Right lobe of liver (tissue), 4 donors: Measurements from ENCODE around the gene EXOSC7.

Experiments
- POLR2A ChIP-seq: fragments of 450-650 bp; IDR thresholded peaks from one replicate; pipeline ENCODE4 v1.6.1; 2017; ENCODE audit warnings: antibody characterized with exemption, mild to moderate bottlenecking
- TF ChIP-seq, protein P1 (sequence below), 4 donors: fragments of 200-600 bp in 3 of 4; fragments of 450-650 bp in 1 of 4; IDR thresholded peaks; one replicate each; pipeline versions ENCODE4 v1.5.1 to v1.8.0; 2016 to 2022; ENCODE audit warnings: antibody characterized with exemption in 4 of 4, mild to moderate bottlenecking in 2 of 4
- donor health status: DM: no; HTN: no; CAD: no.
- donor health status: DM: no; HTN: no; CAD: no.
- donor health status: DM: no; HTN: yes; CAD: no.

DNA sequence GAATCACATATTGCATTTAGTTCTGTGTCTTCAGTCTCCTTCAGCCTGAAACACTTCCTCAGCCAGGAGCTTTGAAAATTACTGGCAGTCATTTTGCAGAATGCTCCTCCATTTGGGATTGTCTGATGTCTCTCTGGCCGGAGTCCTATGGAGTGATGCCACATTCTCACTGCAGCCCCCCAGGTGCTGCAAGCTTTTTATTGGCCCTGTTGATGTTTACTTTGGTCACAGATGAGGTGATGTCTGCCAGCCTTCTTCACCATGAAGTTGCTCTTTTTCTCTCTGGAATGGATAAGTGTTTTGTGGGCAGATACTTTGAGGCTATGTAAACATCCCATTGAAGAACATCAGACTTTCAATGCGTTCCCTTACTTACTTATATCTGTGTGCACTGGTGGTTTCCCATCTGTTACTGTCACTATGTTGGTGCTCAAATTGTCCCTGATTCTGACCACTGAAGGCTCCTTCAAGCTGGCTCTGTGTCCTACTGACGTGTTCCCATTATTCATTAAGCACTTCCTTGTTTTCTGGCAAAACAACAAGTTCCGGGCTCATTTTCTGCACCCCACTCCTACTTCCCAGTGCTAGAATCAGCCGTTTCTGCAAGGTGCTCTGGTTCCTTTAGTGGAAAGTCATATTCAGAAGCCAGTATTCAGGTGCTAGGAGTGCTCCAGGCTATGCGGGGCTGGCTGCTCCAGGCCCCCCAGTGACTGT lies 48.7 kb downstream of the EXOSC7 start:
- no peak for TF ChIP-seq POLR2A
- TF ChIP-seq, protein P1, sequence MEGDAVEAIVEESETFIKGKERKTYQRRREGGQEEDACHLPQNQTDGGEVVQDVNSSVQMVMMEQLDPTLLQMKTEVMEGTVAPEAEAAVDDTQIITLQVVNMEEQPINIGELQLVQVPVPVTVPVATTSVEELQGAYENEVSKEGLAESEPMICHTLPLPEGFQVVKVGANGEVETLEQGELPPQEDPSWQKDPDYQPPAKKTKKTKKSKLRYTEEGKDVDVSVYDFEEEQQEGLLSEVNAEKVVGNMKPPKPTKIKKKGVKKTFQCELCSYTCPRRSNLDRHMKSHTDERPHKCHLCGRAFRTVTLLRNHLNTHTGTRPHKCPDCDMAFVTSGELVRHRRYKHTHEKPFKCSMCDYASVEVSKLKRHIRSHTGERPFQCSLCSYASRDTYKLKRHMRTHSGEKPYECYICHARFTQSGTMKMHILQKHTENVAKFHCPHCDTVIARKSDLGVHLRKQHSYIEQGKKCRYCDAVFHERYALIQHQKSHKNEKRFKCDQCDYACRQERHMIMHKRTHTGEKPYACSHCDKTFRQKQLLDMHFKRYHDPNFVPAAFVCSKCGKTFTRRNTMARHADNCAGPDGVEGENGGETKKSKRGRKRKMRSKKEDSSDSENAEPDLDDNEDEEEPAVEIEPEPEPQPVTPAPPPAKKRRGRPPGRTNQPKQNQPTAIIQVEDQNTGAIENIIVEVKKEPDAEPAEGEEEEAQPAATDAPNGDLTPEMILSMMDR (IDR thresholded peaks at IDR 0.05), result no peak
